C4-2B (cell line): ENCODE results near the gene CEL.
"Not testable (repeated sequence)": the region's sequence is repeated elsewhere in the genome, so short reads cannot be mapped to it uniquely, and the experiment has no call there.

Source experiments
- CTCF ChIP-seq: fragments of 450-650 bp; conservative IDR thresholded peaks from 2 replicates; pipeline ENCODE4 v1.5.1; 2017; ENCODE audit warnings: mild to moderate bottlenecking
- ZFX ChIP-seq: fragments of 450-650 bp; IDR thresholded peaks from 2 replicates; pipeline ENCODE4 v1.6.1; 2017

GRCh38 chr9:133061019-133061763, 590 bp upstream of the CEL start:
- TF ChIP-seq CTCF, ZFX: not testable (repeated sequence)
